HUDEP-2 (cell line): Measurements from ENCODE around the gene PKNOX2.
A peak's percentile ranks its signal among the peaks of the same experiment; 100 is the strongest.

Source experiments
- DNase-seq, 76 experiments: peaks; one replicate each; lab custom pipeline; 2025; ENCODE audit not compliant: unreplicated experiment in 76 of 76; lab: John Stamatoyannopoulos, UW

The PKNOX2 gene

GRCh38 chr11:125228993-125229392, 64.4 kb downstream of the PKNOX2 start:
- DNase-seq: no peak

GRCh38 chr11:125229916-125230315, 65.4 kb downstream of the PKNOX2 start:
- DNase-seq: no peak

- DNase-seq: no peak
Observed at GRCh38 chr11:125233116-125233515, 68.6 kb downstream of the PKNOX2 start.

- DNase-seq: no peak
Observed at GRCh38 chr11:125233736-125234275, 69.3 kb downstream of the PKNOX2 start.

- DNase-seq: no peak
Observed at GRCh38 chr11:125235071-125235471, 70.5 kb downstream of the PKNOX2 start.

GRCh38 chr11:125236072-125236825, 71.7 kb downstream of the PKNOX2 start:
- DNase-seq: no peak

GRCh38 chr11:125239585-125240560, 75.3 kb downstream of the PKNOX2 start:
- DNase-seq: no peak

- peak in 1 of 76 experiments; percentile 1 for DNase-seq
Observed at GRCh38 chr11:125241104-125241503, 76.6 kb downstream of the PKNOX2 start.

GRCh38 chr11:125242141-125242775, 77.7 kb downstream of the PKNOX2 start:
- DNase-seq: no peak

GRCh38 chr11:125244166-125244565, 79.6 kb downstream of the PKNOX2 start:
- DNase-seq: no peak

- DNase-seq: no peak
Observed at GRCh38 chr11:125245299-125245698, 80.7 kb downstream of the PKNOX2 start.

- DNase-seq: no peak
Observed at GRCh38 chr11:125247431-125247830, 82.9 kb downstream of the PKNOX2 start.

- DNase-seq: no peak
Observed at GRCh38 chr11:125250318-125251213, 86.0 kb downstream of the PKNOX2 start.

GRCh38 chr11:125251214-125251545, 86.6 kb downstream of the PKNOX2 start:
- DNase-seq: no peak

- no peak for DNase-seq
Observed at GRCh38 chr11:125251956-125252355, 87.4 kb downstream of the PKNOX2 start.

- DNase-seq: no peak
Observed at GRCh38 chr11:125253289-125253688, 88.7 kb downstream of the PKNOX2 start.

- DNase-seq: no peak
Observed at GRCh38 chr11:125253795-125254525, 89.4 kb downstream of the PKNOX2 start.

GRCh38 chr11:125256541-125257189, 92.1 kb downstream of the PKNOX2 start:
- no peak for DNase-seq

GRCh38 chr11:125257190-125257579, 92.6 kb downstream of the PKNOX2 start:
- DNase-seq: peak in 1 of 76 experiments; percentile 4
